NCI-H146 treated with DMSO at 0.1 percent for 48 hours (cell line): ENCODE data around the gene PQBP1.

Source experiments
- DNase-seq: peaks from one replicate; lab custom pipeline; 2025; ENCODE audit not compliant: unreplicated experiment; lab: John Stamatoyannopoulos, UW

Gene PQBP1

GRCh38 chrX:48920718-48921104 is 23.0 kb downstream of the PQBP1 start:
- DNase-seq = no peak

GRCh38 chrX:48923771-48924170 is 26.0 kb downstream of the PQBP1 start:
- DNase-seq = no peak

GRCh38 chrX:48924270-48924669 is 26.5 kb downstream of the PQBP1 start:
- no peak for DNase-seq

GRCh38 chrX:48927123-48927522 is 29.4 kb downstream of the PQBP1 start:
- DNase-seq = no peak

GRCh38 chrX:48927736-48928382 is 30.1 kb downstream of the PQBP1 start:
- no peak for DNase-seq

- DNase-seq = no peak
Measured at GRCh38 chrX:48933757-48934156, 36.0 kb downstream of the PQBP1 start.

GRCh38 chrX:48934581-48935300 is 37.0 kb downstream of the PQBP1 start:
- no peak for DNase-seq

GRCh38 chrX:48935301-48935670 is 37.6 kb downstream of the PQBP1 start:
- DNase-seq = no peak

GRCh38 chrX:48936429-48937053 is 38.8 kb downstream of the PQBP1 start:
- no peak for DNase-seq

- no peak for DNase-seq
Measured at GRCh38 chrX:48937054-48937907, 39.6 kb downstream of the PQBP1 start.

- DNase-seq = no peak
Measured at GRCh38 chrX:48938721-48939425, 41.1 kb downstream of the PQBP1 start.

- no peak for DNase-seq
Measured at GRCh38 chrX:48939524-48940228, 41.9 kb downstream of the PQBP1 start.

- no peak for DNase-seq
Measured at GRCh38 chrX:48940404-48940955, 42.8 kb downstream of the PQBP1 start.

GRCh38 chrX:48942895-48943294 is 45.2 kb downstream of the PQBP1 start:
- no peak for DNase-seq

- no peak for DNase-seq
Measured at GRCh38 chrX:48945517-48946348, 48.0 kb downstream of the PQBP1 start.

GRCh38 chrX:48948589-48948988 is 50.9 kb downstream of the PQBP1 start:
- no peak for DNase-seq
